K562 (cell line): Measurements from ENCODE around the gene PRKCQ. TPM values are rescaled to one million over a fixed set of nuclear protein-coding genes. Genes with fewer than 3 reads are reported as not detected.

Source experiments
- CBFA2T2 ChIP-seq: fragments of 450-650 bp; conservative IDR thresholded peaks from 2 replicates; pipeline ENCODE4 v1.6.1; 2017; ENCODE audit warnings: mild to moderate bottlenecking
- HCFC1 ChIP-seq: IDR thresholded peaks from 2 replicates; pipeline ENCODE4 v1.6.1; 2012; ENCODE audit warnings: low read depth, low read length, improper control_type of control experiment
- KDM1A ChIP-seq, 2 experiments: fragments of 450-650 bp; IDR thresholded peaks; 2 replicates each; pipeline ENCODE4 v1.6.1; 2016; ENCODE audit warnings: mild to moderate bottlenecking in 2 of 2
- MTA2 ChIP-seq: fragments of 450-650 bp; IDR thresholded peaks from 2 replicates; pipeline ENCODE4 v1.6.1; 2016; ENCODE audit warnings: low read depth
- NCOA1 ChIP-seq: fragments of 450-650 bp; IDR thresholded peaks from 2 replicates; pipeline ENCODE4 v1.6.1; 2016; ENCODE audit warnings: low read depth
- NFRKB ChIP-seq: fragments of 450-650 bp; IDR thresholded peaks from 2 replicates; pipeline ENCODE4 v1.6.1; 2016; ENCODE audit warnings: low read depth
- POLR2A ChIP-seq: fragments of 450-650 bp; conservative IDR thresholded peaks from 2 replicates; pipeline ENCODE4 v1.6.1; 2016
- POLR2G ChIP-seq: fragments of 200-400 bp; formaldehyde crosslinking; IDR thresholded peaks from 2 replicates; pipeline ENCODE4 v1.6.1; 2017; ENCODE audit warnings: low read depth, mild to moderate bottlenecking, antibody characterized with exemption, low read length, moderate library complexity
- POLR3G ChIP-seq: IDR thresholded peaks from 2 replicates; pipeline ENCODE4 v1.6.1; 2011; ENCODE audit not compliant: insufficient read length, insufficient replicate concordance; ENCODE audit errors: extremely low read depth
- RFX7 ChIP-seq: fragments of 250-450 bp; sonication (Bioruptor Pico); IDR thresholded peaks from 2 replicates; pipeline ENCODE4 v1.5.1; 2021; ENCODE audit warnings: mild to moderate bottlenecking
- ZBTB8A ChIP-seq: fragments of 450-650 bp; IDR thresholded peaks from 2 replicates; pipeline ENCODE4 v1.6.1; 2018; ENCODE audit warnings: mild to moderate bottlenecking, moderate library complexity; ENCODE audit not compliant: partially characterized antibody
- ZNF41 ChIP-seq: fragments of 250-450 bp; sonication (Bioruptor Pico); conservative IDR thresholded peaks from 2 replicates; pipeline ENCODE4 v1.4.0; 2020; ENCODE audit warnings: mild to moderate bottlenecking
- ZNF695 ChIP-seq: fragments of 450-650 bp; formaldehyde crosslinking; IDR thresholded peaks from 2 replicates; pipeline ENCODE4 v1.4.0; 2020; ENCODE audit warnings: mild to moderate bottlenecking, moderate library complexity
- polyA plus RNA-seq, 8 experiments: library from polyadenylated mRNA; depleted of rRNA in 4 of 8; stranded (reverse) in 5 of 8; unstranded in 3 of 8; fragments of >200 nt; fragmentation: Nextera tagmentation in 2 of 8; fragmentation: Illumina TruSeq in 1 of 8; extraction: Ambion mirVana in 2 of 8; extraction: Trizol in 1 of 8; gene quantifications; 2 replicates each; pipeline versions ENCODE4 v1.2.1 to v1.2.3, GENCODE V29; 2011 to 2014; ENCODE audit warnings: inconsistent platforms in 1 of 8, missing spikeins in 1 of 8
- total RNA-seq, 7 experiments: library from RNA; depleted of rRNA in 6 of 7; stranded (reverse); fragments of >200 nt in 6 of 7; fragmentation: Illumina TruSeq in 2 of 7; extraction: Trizol in 2 of 7; gene quantifications; 2 replicates each; pipeline versions ENCODE4 v1.2.1 to v1.2.3, GENCODE V29; 2011 to 2021; ENCODE audit warnings: low replicate concordance in 1 of 7
- TF ChIP-seq, protein P1 (sequence below): fragments of 450-650 bp; IDR thresholded peaks from 2 replicates; pipeline ENCODE4 v1.7.0; 2016; ENCODE audit warnings: borderline replicate concordance
- TF ChIP-seq, protein P2 (sequence below): fragments of 250-450 bp; sonication (Bioruptor Pico); IDR thresholded peaks from 2 replicates; pipeline ENCODE4 v1.5.1; 2021; ENCODE audit warnings: mild to moderate bottlenecking
- TF ChIP-seq, protein P3 (sequence below): fragments of 450-650 bp; IDR thresholded peaks from one replicate; pipeline ENCODE4 v1.6.1; 2018; ENCODE audit warnings: mild to moderate bottlenecking, moderate library complexity; ENCODE audit not compliant: partially characterized antibody
- TF ChIP-seq, protein P4 (sequence below): IDR thresholded peaks from 2 replicates; pipeline ENCODE4 v1.6.1; 2011; ENCODE audit not compliant: insufficient read length; ENCODE audit errors: extremely low read depth
- TF ChIP-seq, protein P5 (sequence below): fragments of 450-650 bp; formaldehyde crosslinking; IDR thresholded peaks from 2 replicates; pipeline ENCODE4 v1.4.0; 2020; ENCODE audit warnings: mild to moderate bottlenecking
- TF ChIP-seq, protein P6 (sequence below): fragments of 250-450 bp; sonication (Bioruptor Pico); IDR thresholded peaks from 2 replicates; pipeline ENCODE4 v1.4.0; 2020; ENCODE audit warnings: mild to moderate bottlenecking, moderate library complexity
- TF ChIP-seq, protein P7 (sequence below): fragments of 450-650 bp; formaldehyde crosslinking; IDR thresholded peaks from 2 replicates; pipeline ENCODE4 v1.4.0; 2020; ENCODE audit warnings: mild to moderate bottlenecking, moderate library complexity

The PRKCQ gene
- total and polyA plus RNA-seq, 9 of the 15 experiments (the other 6 are each of a cell fraction or from before 2014, with no cell fraction given) = 4.4 to 23.3 (median 14.6) TPM

DNA sequence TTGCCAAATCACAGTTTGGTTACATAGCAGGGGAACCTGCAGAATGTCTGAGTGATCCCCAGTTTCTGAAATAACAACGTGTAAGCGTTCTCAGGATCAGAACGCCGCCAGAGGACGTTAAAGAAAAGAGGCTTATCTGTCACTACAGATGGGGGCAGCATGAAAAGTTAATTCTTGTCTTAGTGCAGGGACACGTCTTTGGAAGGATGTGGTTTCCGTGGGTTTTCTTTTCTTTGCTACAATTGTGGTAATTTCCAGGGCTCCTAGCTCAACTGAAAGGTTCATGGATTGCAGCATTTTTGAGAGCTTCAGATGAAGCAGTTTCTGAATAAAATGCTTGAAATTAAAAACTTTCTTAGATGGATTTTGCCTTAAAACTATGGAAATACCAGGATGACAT lies 106.6 kb downstream of the PRKCQ start (continued):
- TF ChIP-seq, protein P1, sequence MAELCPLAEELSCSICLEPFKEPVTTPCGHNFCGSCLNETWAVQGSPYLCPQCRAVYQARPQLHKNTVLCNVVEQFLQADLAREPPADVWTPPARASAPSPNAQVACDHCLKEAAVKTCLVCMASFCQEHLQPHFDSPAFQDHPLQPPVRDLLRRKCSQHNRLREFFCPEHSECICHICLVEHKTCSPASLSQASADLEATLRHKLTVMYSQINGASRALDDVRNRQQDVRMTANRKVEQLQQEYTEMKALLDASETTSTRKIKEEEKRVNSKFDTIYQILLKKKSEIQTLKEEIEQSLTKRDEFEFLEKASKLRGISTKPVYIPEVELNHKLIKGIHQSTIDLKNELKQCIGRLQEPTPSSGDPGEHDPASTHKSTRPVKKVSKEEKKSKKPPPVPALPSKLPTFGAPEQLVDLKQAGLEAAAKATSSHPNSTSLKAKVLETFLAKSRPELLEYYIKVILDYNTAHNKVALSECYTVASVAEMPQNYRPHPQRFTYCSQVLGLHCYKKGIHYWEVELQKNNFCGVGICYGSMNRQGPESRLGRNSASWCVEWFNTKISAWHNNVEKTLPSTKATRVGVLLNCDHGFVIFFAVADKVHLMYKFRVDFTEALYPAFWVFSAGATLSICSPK = no peak
- TF ChIP-seq, protein P2, sequence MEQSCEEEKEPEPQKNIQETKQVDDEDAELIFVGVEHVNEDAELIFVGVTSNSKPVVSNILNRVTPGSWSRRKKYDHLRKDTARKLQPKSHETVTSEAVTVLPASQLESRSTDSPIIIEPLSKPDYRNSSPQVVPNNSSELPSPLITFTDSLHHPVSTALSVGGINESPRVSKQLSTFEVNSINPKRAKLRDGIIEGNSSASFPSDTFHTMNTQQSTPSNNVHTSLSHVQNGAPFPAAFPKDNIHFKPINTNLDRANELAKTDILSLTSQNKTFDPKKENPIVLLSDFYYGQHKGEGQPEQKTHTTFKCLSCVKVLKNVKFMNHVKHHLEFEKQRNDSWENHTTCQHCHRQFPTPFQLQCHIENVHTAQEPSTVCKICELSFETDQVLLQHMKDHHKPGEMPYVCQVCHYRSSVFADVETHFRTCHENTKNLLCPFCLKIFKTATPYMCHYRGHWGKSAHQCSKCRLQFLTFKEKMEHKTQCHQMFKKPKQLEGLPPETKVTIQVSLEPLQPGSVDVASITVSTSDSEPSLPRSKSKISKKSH = no peak
- TF ChIP-seq, protein P3, sequence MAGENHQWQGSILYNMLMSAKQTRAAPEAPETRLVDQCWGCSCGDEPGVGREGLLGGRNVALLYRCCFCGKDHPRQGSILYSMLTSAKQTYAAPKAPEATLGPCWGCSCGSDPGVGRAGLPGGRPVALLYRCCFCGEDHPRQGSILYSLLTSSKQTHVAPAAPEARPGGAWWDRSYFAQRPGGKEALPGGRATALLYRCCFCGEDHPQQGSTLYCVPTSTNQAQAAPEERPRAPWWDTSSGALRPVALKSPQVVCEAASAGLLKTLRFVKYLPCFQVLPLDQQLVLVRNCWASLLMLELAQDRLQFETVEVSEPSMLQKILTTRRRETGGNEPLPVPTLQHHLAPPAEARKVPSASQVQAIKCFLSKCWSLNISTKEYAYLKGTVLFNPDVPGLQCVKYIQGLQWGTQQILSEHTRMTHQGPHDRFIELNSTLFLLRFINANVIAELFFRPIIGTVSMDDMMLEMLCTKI = no peak
- TF ChIP-seq MTA2 = peak; percentile 85
- TF ChIP-seq KDM1A (IDR thresholded peaks at IDR 0.05) = peak; percentile 78 to 81
- TF ChIP-seq HCFC1 = no peak
- TF ChIP-seq NCOA1 = peak; percentile 83
- no peak for TF ChIP-seq POLR2G
- TF ChIP-seq, protein P4, sequence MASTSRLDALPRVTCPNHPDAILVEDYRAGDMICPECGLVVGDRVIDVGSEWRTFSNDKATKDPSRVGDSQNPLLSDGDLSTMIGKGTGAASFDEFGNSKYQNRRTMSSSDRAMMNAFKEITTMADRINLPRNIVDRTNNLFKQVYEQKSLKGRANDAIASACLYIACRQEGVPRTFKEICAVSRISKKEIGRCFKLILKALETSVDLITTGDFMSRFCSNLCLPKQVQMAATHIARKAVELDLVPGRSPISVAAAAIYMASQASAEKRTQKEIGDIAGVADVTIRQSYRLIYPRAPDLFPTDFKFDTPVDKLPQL = no peak
- no peak for TF ChIP-seq POLR3G
- no peak for TF ChIP-seq NFRKB
- no peak for TF ChIP-seq ZNF695 (CRISPR knock-in tag)
- TF ChIP-seq ZBTB8A = no peak
- TF ChIP-seq CBFA2T2 = peak; percentile 87
- no peak for TF ChIP-seq RFX7 (CRISPR knock-in tag)
- no peak for TF ChIP-seq POLR2A
- no peak for TF ChIP-seq ZNF41
- TF ChIP-seq, protein P5, sequence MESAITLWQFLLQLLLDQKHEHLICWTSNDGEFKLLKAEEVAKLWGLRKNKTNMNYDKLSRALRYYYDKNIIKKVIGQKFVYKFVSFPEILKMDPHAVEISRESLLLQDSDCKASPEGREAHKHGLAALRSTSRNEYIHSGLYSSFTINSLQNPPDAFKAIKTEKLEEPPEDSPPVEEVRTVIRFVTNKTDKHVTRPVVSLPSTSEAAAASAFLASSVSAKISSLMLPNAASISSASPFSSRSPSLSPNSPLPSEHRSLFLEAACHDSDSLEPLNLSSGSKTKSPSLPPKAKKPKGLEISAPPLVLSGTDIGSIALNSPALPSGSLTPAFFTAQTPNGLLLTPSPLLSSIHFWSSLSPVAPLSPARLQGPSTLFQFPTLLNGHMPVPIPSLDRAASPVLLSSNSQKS (CRISPR knock-in tag) = no peak
- TF ChIP-seq, protein P6, sequence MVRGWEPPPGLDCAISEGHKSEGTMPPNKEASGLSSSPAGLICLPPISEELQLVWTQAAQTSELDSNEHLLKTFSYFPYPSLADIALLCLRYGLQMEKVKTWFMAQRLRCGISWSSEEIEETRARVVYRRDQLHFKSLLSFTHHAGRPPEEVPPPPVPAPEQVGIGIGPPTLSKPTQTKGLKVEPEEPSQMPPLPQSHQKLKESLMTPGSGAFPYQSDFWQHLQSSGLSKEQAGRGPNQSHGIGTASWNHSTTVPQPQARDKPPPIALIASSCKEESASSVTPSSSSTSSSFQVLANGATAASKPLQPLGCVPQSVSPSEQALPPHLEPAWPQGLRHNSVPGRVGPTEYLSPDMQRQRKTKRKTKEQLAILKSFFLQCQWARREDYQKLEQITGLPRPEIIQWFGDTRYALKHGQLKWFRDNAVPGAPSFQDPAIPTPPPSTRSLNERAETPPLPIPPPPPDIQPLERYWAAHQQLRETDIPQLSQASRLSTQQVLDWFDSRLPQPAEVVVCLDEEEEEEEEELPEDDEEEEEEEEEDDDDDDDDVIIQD = no peak
- TF ChIP-seq, protein P7, sequence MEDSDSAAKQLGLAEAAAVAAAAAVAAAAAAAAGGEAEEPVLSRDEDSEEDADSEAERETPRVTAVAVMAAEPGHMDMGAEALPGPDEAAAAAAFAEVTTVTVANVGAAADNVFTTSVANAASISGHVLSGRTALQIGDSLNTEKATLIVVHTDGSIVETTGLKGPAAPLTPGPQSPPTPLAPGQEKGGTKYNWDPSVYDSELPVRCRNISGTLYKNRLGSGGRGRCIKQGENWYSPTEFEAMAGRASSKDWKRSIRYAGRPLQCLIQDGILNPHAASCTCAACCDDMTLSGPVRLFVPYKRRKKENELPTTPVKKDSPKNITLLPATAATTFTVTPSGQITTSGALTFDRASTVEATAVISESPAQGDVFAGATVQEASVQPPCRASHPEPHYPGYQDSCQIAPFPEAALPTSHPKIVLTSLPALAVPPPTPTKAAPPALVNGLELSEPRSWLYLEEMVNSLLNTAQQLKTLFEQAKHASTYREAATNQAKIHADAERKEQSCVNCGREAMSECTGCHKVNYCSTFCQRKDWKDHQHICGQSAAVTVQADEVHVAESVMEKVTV (CRISPR knock-in tag) = 0 out of 2 replicates have a peak, but pooled peaks have one; percentile 39
